Globus pallidus (tissue), 1 donor: Measurements from ENCODE around the gene LDB2.
"Not testable (repeated sequence)": the region's sequence is repeated elsewhere in the genome, so short reads cannot be mapped to it uniquely, and the experiment has no call there.

Experiments
- DNase-seq: peaks from one replicate; pipeline ENCODE4 v3.0.0-alpha.2; 2015; ENCODE audit warnings: low spot score

Gene LDB2

GRCh38 chr4:16596267-16596666 is 302.2 kb downstream of the LDB2 start:
- no peak for DNase-seq

GRCh38 chr4:16594128-16594527 is 304.3 kb downstream of the LDB2 start:
- DNase-seq = no peak

- no peak for DNase-seq
Observed at GRCh38 chr4:16593386-16593785, 305.1 kb downstream of the LDB2 start.

GRCh38 chr4:16591272-16591826 is 307.1 kb downstream of the LDB2 start:
- DNase-seq = peak; percentile 15

- no peak for DNase-seq
Observed at GRCh38 chr4:16590797-16591196, 307.6 kb downstream of the LDB2 start.

GRCh38 chr4:16588651-16589050 is 309.8 kb downstream of the LDB2 start:
- no peak for DNase-seq

GRCh38 chr4:16588149-16588548 is 310.3 kb downstream of the LDB2 start:
- no peak for DNase-seq

- DNase-seq = no peak
Observed at GRCh38 chr4:16585053-16585452, 313.4 kb downstream of the LDB2 start.

- no peak for DNase-seq
Observed at GRCh38 chr4:16583764-16584163, 314.7 kb downstream of the LDB2 start.

- DNase-seq = no peak
Observed at GRCh38 chr4:16582526-16582925, 315.9 kb downstream of the LDB2 start.

GRCh38 chr4:16582036-16582435 is 316.4 kb downstream of the LDB2 start:
- no peak for DNase-seq

- no peak for DNase-seq
Observed at GRCh38 chr4:16581117-16581516, 317.3 kb downstream of the LDB2 start.

- no peak for DNase-seq
Observed at GRCh38 chr4:16580514-16580913, 317.9 kb downstream of the LDB2 start.

GRCh38 chr4:16579866-16580265 is 318.6 kb downstream of the LDB2 start:
- DNase-seq = no peak

- DNase-seq = no peak
Observed at GRCh38 chr4:16577177-16577576, 321.3 kb downstream of the LDB2 start.

GRCh38 chr4:16574981-16575380 is 323.5 kb downstream of the LDB2 start:
- DNase-seq = no peak

- peak; percentile 50 for DNase-seq
Observed at GRCh38 chr4:16573739-16574138, 324.7 kb downstream of the LDB2 start.

GRCh38 chr4:16573206-16573605 is 325.2 kb downstream of the LDB2 start:
- no peak for DNase-seq

GRCh38 chr4:16572631-16573030 is 325.8 kb downstream of the LDB2 start:
- no peak for DNase-seq

- no peak for DNase-seq
Observed at GRCh38 chr4:16572161-16572560, 326.3 kb downstream of the LDB2 start.

GRCh38 chr4:16569790-16570189 is 328.7 kb downstream of the LDB2 start:
- no peak for DNase-seq

GRCh38 chr4:16557316-16557715 is 341.1 kb downstream of the LDB2 start:
- DNase-seq = not testable (repeated sequence)

GRCh38 chr4:16555156-16555555 is 343.3 kb downstream of the LDB2 start:
- no peak for DNase-seq

- DNase-seq = no peak
Observed at GRCh38 chr4:16550531-16550930, 347.9 kb downstream of the LDB2 start.

GRCh38 chr4:16545656-16546055 is 352.8 kb downstream of the LDB2 start:
- no peak for DNase-seq
